Ecto neural progenitor cell (in vitro differentiated cells): ENCODE data around the gene SDC1.
"Not testable (repeated sequence)": the region's sequence is repeated elsewhere in the genome, so short reads cannot be mapped to it uniquely, and the experiment has no call there.

Experiments
- DNase-seq: peaks from one replicate; pipeline ENCODE4 v3.0.0-alpha.2; 2018; ENCODE audit warnings: low spot score

The SDC1 gene

DNA sequence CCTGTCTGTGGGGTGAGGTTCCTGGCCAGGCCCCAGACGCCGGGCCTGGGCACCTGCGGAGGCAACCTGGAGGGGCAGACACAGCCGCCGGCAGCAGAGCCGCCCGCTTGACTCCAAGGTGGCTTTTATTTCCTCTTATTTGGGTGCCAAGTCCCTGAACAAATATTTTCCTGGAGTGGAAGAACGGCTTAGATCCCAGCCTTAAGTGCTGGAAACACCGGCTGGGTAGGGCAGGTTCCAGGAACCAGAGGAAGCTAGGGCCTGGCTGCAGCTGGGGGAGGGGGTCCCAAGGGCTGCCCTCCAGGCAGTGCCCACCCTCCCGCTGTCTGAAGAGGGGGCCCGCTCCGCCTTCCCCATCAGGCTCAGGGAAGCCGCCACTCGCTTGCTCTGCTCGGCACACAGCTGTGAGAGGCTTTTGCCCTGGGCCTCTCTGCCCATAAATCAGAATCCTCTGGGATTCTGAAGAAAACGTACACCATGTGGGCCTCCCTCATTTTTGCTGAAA is 28.2 kb downstream of the SDC1 start:
- DNase-seq: no peak

GRCh38 chr2:20196053-20196656 is 28.8 kb downstream of the SDC1 start:
- no peak for DNase-seq

DNA sequence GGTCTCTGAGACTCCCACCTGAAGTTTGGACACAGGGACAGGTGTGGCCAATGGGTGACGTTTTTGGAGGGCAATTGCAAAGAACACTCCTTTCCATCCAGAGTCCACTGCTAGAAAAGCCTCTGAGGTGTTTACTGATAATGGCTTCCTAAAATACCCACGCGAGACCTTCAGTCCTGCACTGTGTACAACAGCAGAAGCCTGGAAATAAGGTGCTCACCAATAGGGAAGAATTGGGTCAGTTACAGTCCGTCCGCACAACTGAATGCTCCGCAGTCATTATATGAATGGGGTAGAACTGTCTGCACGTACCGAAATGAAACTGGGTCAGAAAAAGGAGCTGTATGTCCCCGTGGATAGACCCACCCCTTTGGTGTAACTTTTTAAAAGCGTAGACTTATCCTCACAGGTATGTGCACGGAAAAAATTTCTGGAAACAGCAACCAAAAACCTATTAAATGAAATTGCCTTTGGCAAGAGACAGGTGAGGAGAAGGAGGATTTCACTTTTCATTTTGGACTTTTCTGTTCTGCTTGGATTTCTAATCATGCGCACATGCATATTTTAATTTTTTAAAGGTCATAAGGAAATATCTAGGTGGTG is 29.4 kb downstream of the SDC1 start:
- no peak for DNase-seq

GRCh38 chr2:20195016-20195411 is 29.9 kb downstream of the SDC1 start:
- DNase-seq: not testable (repeated sequence)

GRCh38 chr2:20194097-20195015 is 30.6 kb downstream of the SDC1 start:
- DNase-seq: no peak

- no peak for DNase-seq
These were observed 31.7 kb downstream of the SDC1 start for GRCh38 chr2:20193185-20193584.

- no peak for DNase-seq
These were observed 32.1 kb downstream of the SDC1 start for GRCh38 chr2:20192781-20193180.

- no peak for DNase-seq
These were observed 33.0 kb downstream of the SDC1 start for GRCh38 chr2:20191714-20192569.

DNA sequence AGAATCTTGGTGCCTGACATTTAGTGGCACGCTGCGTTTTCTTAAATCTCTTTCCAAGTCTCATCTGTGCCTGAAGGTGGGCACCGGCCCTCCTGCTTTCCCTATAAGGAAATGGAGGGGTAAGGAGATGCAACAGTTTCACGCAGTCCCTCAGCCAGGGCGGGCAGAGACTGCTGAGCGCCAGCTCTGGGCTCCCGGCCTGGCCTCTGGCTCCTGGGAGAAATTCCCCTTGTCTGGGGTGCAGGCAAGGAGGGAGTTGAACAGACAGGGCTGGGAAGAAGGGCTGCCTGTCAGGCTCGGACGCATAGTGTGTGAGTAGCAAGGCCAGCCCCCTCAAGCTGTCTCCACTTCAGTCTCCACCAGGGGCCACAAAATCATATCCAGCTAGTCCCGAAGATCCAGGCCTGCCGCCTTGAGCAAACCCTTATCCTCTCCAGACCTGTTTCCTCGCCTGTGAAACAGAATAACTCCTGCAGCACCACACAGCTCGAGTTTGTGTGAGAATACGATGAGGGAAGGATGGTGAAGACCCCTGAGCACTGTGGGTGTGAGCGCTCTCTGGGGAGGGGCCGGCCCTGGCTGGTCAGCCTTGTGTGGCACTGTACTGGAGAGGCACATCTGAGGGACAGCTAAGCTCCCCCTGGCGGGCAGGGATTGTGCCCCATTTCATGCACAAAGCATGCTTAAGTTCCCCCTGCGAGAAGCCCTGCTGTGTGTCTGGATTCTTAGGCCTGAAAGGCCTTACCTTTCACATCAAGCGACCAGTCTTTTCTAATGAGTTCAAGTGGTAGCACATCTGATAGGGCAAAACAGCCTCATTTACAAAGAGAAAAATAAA is 33.8 kb downstream of the SDC1 start:
- peak; percentile 72 for DNase-seq

- no peak for DNase-seq
These were observed 34.8 kb downstream of the SDC1 start for GRCh38 chr2:20190170-20190569.

- no peak for DNase-seq
These were observed 35.5 kb downstream of the SDC1 start for GRCh38 chr2:20189299-20189931.

DNA sequence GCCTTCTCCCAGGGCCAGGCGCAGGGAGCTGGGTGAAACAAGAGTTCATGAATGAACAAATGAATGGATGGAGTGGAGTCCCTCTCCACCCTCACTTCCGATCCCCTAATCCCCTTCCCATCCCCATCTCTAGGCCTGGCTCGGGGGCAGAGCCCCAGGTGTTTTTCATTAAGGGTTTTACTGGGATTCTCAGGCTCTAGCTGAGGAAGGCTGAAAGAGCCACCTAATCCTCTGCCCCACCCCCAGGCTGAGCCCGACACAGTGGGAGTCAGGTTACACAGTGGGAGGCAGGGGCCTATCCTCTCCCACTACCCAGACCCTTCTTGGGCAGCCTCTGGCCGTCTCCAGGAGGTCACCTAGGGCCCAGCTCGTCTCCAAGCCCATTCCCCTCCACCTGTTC is 36.1 kb downstream of the SDC1 start:
- DNase-seq: peak; percentile 81

DNA sequence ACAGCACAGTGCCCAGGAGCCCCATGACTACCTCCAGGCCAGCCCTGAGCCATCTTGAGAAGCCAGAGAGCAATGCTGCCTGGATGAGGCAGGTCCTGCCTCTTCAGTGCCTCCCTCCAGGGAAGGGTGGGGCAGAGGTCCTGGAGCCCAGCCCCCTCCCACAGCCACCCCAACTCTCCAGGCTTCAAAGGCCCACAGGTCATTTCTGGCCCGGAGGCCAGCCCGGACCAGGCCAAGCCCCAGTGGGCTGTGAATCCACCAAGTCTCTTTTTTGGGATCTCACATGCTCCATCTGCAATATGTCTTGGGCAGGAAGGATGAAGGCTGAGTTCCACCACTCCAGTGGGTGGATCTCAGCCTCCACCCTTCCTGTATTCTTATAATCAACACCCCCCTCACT is 36.7 kb downstream of the SDC1 start:
- no peak for DNase-seq

DNA sequence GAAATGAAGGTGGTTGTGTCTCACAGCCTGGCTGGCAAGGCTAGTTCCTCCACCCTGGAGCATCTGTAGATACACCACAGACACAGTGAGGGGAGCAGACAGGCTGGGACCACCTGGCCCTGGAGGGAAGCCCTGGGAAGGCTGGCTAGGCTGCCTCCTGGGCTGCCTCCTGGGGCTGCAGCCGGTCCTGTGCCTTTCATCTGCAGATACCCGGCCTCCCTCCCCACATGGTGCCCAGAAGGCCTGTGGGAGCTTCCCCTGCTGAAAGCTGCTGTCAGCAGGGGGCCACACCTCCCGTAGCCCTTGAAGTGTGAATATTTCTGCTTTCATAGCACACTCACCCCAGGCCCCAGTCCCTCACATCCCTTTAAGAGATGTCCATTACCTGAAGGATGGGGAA is 37.6 kb downstream of the SDC1 start:
- no peak for DNase-seq

DNA sequence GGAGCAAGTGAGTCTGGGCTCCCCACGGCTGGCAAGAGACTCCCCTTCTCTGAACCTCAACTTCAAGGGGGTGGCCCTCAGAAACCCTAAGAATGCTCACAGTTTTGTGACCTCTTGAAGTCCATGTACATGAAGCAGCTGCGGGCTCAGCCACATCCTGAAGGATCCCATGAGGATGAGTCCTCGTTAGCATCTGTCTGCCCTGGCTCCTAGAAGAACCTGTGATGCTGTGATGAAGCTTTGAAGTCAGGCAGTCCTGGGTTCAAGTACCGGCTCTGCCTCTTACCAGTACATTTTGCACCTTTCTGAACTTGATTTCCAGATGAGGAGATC is 38.1 kb downstream of the SDC1 start:
- no peak for DNase-seq

DNA sequence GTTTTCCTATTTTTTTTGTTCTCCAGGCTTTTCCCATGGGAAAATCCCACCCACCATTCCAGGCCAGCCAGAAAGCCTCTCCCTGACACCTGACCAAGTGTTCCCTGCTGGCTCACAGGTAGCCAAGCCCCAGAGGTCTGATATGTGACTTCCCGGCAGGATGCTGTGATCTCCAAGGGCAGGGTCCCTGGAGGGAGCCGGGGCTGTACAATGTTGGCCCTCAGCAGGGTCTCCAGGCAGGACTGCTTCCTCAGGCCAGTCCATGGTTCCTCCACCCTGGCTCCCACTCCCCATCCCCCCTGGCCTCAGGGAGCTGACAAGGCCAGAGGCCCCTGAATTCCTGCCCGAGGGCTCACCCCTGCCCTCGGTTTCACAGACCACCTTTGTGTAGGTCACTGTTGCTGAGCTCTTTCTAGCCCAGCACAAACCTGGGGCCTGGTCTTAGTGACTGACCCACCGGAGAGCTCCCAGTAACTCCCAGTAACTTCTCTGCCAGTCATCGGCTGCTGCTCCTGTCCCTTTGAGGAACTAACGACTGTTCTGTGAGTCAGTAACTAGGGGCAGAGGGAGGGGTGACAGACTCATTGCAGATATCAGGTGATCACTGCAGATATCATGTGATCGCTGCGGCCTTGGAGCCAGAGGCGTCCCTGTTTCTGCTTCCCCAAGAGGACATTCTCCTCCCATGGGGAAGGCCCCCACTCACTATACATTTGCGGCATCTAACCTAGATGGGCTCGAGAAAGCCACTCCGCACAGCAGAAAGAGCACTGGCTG is 38.7 kb downstream of the SDC1 start:
- DNase-seq: no peak

- DNase-seq: no peak
These were observed 39.5 kb downstream of the SDC1 start for GRCh38 chr2:20185176-20186022.

GRCh38 chr2:20184067-20184938 is 40.6 kb downstream of the SDC1 start:
- DNase-seq: no peak
